C4-2B (cell line): ENCODE data around the gene RUFY2.
A peak's percentile ranks its signal among the peaks of the same experiment; 100 is the strongest.

Source experiments
- H3K27ac ChIP-seq: fragments of 450-650 bp; 2 replicates; pipeline ENCODE4 v1.5.1; 2017
- CTCF ChIP-seq: fragments of 450-650 bp; conservative IDR thresholded peaks from 2 replicates; pipeline ENCODE4 v1.5.1; 2017; ENCODE audit warnings: mild to moderate bottlenecking
- ZFX ChIP-seq: fragments of 450-650 bp; IDR thresholded peaks from 2 replicates; pipeline ENCODE4 v1.6.1; 2017

RUFY2 gene

DNA sequence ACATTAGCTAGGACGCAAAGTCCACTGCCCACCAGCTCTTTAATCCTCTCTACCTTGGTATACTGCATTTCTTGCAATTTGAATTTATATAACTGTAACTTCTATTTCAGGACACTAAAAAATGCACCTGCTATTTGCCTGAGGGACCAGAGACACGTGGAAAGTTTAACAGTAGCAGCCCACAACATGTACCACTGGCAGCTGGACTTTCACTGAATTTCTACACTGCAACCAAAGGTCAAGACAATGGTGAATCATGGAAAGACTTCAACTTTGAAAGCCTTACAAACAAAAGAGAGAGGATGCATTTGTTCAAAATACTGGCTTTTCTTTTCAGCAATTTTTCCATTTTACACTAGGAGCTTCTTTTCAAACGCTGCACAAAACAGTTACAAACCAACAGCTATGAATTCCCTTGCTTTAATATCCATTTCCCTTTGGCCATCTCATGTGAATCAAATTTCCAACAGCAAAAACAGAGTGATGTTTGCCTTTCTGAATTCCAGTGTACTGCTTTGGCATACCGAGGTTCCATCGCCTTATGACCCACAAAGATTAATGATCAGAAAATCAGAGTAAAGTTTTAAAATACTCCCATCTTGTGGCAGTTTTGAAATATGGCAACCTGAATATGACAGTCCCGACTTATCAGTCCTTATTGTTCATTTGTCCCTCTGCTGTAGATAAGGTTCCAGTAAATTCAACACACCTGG, 105.1 kb downstream of the RUFY2 start:
- peak; percentile 80 for TF ChIP-seq CTCF
- no peak for TF ChIP-seq ZFX

DNA sequence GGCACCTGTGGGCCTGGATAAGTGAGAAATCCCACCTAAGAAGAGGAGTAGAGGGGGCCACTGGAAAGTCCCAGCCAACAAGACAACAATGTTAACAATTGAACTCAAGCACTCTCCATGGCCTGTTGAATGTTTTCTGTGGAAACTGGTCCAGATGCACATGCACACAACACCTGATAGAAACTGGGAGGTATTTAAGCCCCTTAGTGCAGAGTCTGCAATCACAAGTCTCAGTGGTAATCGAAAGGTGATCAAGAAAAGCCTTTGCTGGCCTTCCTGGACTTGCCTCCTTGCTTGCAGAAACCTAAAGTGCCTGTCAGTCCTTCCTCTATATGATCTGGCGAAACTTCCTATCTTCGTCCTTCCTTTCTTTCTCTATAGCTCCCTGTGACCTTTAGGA, 105.8 kb downstream of the RUFY2 start:
- TF ChIP-seq ZFX: no peak
- TF ChIP-seq CTCF: no peak
- H3K27ac ChIP-seq: no peak overlapping the region

More for the DNA sequence above, 105.1 kb downstream of the RUFY2 start:
- no peak overlapping the region for H3K27ac ChIP-seq

- TF ChIP-seq CTCF (no peak), ZFX (no peak)
- no peak overlapping the region for H3K27ac ChIP-seq
These were observed 110.0 kb downstream of the RUFY2 start for GRCh38 chr10:68296843-68297663.
